H1 (cell line): ENCODE results near the gene PCDHB3. TPM values are rescaled to one million over a fixed set of nuclear protein-coding genes. Genes with fewer than 3 reads are reported as not detected.

ENCODE experiments used
- CHD7 ChIP-seq: fragments of 300-600 bp; sonication (generic); IDR thresholded peaks from 2 replicates; pipeline ENCODE4 v1.7.1; 2012; ENCODE audit warnings: low read length, moderate library complexity, mild to moderate bottlenecking, inconsistent platforms; ENCODE audit not compliant: insufficient replicate concordance
- CREB1 ChIP-seq: IDR thresholded peaks from 2 replicates; pipeline ENCODE4 v1.6.1; 2012; ENCODE audit warnings: inconsistent platforms
- E2F6 ChIP-seq: IDR thresholded peaks from 2 replicates; pipeline ENCODE4 v1.6.1; 2012; ENCODE audit warnings: inconsistent platforms
- EGR1 ChIP-seq: IDR thresholded peaks from 2 replicates; pipeline ENCODE4 v1.6.1; 2011; ENCODE audit warnings: low read depth, low read length, borderline replicate concordance
- KDM4A ChIP-seq: IDR thresholded peaks from one replicate; pipeline ENCODE4 v1.7.1; 2012; ENCODE audit warnings: low read depth, mild to moderate bottlenecking, moderate library complexity, low read length, inconsistent platforms; ENCODE audit not compliant: severe bottlenecking
- MAX ChIP-seq: IDR thresholded peaks from 2 replicates; pipeline ENCODE4 v1.6.1; 2012; ENCODE audit warnings: inconsistent platforms
- NANOG ChIP-seq: IDR thresholded peaks from 2 replicates; pipeline ENCODE4 v1.6.1; 2011; ENCODE audit warnings: low read length, low read depth, mild to moderate bottlenecking, inconsistent platforms; ENCODE audit not compliant: insufficient read depth, poor library complexity, severe bottlenecking
- RFX5 ChIP-seq: IDR thresholded peaks from 2 replicates; pipeline ENCODE4 v1.6.1; 2011; ENCODE audit warnings: low read depth, low read length, improper control_type of control experiment, borderline replicate concordance
- YY1 ChIP-seq: IDR thresholded peaks from 2 replicates; pipeline ENCODE4 v1.6.1; 2011; ENCODE audit warnings: low read depth, mild to moderate bottlenecking, low read length
- polyA plus RNA-seq, 7 experiments: library from polyadenylated mRNA; depleted of rRNA in 3 of 7; stranded (reverse) in 5 of 7; unstranded in 2 of 7; fragments of >200 nt in 5 of 7; fragments of 200-250 nt in 2 of 7; gene quantifications; 1 replicate in 5 of 7; 2 replicates in 1 of 7; 4 replicates in 1 of 7; pipeline versions ENCODE4 v1.2.1 to v1.2.3, GENCODE V29; 2011 to 2013; ENCODE audit warnings: missing spikeins in 2 of 7, mixed read lengths in 2 of 7
- total RNA-seq: library from RNA; stranded (reverse); fragmentation: NEBNext Ultra II Directional; extraction: Animal tissue kit (Norgen Biotek cat#: 25700); gene quantifications from 2 replicates; pipeline ENCODE4 v1.2.1, GENCODE V29; 2021

The PCDHB3 gene
- total and polyA plus RNA-seq, 2 of the 8 experiments (the other 6 are each of a cell fraction or from before 2014, with no cell fraction given), result 1.6 to 3.4 TPM

GRCh38 chr5:141094481-141095262 lies 5.6 kb upstream of the PCDHB3 start, which contains the start of gene PCDHB2 (continued):
- TF ChIP-seq MAX (peak; percentile 58), E2F6 (peak; percentile 39; the same call in 1 of the 2 replicates), RFX5 (no peak), YY1 (peak; percentile 63; the same call in 1 of the 2 replicates), NANOG (peak; percentile 6), KDM4A (peak; percentile 35), EGR1 (no peak), CHD7 (no peak), CREB1 (peak; percentile 42; the same call in 1 of the 2 replicates)
